Nephron progenitor cell (in vitro differentiated cells): ENCODE results near the gene SLC39A13.
"Not testable (repeated sequence)": the region's sequence is repeated elsewhere in the genome, so short reads cannot be mapped to it uniquely, and the experiment has no call there.

Experiments
- DNase-seq: peaks from one replicate; pipeline ENCODE4 v3.0.0; 2021
- H3K27ac Mint-ChIP-seq: 2 replicates; pipeline ENCODE4 v1.8.0; 2021; ENCODE audit warnings: mild to moderate bottlenecking, moderate library complexity, mixed read lengths
- H3K27me3 Mint-ChIP-seq: 2 replicates; pipeline ENCODE4 v1.8.0; 2021; ENCODE audit warnings: mild to moderate bottlenecking, low read depth, mixed read lengths; ENCODE audit not compliant: poor library complexity
- H3K36me3 Mint-ChIP-seq: 2 replicates; pipeline ENCODE4 v1.8.0; 2021; ENCODE audit warnings: low read depth, mixed read lengths
- H3K4me1 Mint-ChIP-seq: 2 replicates; pipeline ENCODE4 v1.8.0; 2021; ENCODE audit warnings: mixed read lengths
- H3K4me3 Mint-ChIP-seq: 2 replicates; pipeline ENCODE4 v1.8.0; 2021; ENCODE audit warnings: mild to moderate bottlenecking, moderate library complexity, mixed read lengths
- H3K9me3 Mint-ChIP-seq: 2 replicates; pipeline ENCODE4 v1.8.0; 2021; ENCODE audit warnings: mild to moderate bottlenecking, moderate library complexity, mixed read lengths
- TF ChIP-seq, protein P1 (sequence below): fragments of 200-600 bp; sonication (generic); IDR thresholded peaks from 2 replicates; pipeline ENCODE4 v1.5.0; 2021; ENCODE audit warnings: antibody characterized with exemption

The SLC39A13 gene

DNA sequence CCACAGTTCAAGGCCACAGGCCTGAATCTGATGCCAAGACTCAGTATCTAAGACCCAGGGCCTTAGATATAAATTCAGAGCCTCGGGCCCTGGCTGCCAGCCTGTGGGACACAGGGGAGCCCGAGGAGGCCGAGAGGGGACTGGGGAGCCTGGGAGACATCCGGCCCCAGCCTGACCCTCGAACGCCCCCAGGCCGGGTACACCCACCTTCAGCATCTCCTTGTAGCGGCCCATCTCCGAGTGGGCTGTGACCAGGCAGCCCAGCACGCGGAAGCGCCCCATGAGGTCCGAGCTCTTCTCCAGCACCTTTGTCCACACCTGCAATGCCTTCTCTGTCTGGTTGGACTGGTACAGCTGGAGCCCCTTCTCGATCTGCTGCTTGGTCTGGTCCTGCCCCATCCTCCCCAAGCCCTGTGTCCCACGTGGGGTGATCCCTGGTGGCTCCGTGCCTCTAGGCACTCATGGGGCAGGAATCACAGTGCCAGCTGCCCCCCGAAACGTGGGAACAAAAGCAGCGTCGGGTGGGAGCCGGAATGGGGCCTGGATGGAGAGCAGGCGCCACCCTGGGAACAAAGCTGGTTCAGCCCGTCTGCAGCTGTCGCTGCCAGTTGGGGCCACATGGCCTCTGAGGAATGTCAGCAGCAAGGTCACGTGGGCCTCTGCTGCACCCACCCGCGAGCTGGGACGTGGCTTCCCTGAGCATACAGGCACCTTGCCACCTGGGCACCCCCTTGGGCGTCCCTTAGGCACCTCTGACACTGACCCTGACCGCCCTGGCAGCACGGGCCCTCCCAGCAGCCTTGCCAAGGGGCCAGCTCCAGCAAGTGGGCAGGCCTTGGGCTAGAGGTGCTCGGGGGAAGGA lies 40.4 kb downstream of the SLC39A13 start, which contains the start of gene RAPSN:
RAPSN (minus strand) TSS at position 571 of the 862 bp plus-strand sequence; CDS start at position 399, 172 bp downstream.
- peaks cover 6% of the 10 kb centered on the region for H3K4me1 Mint-ChIP-seq
- no peak for DNase-seq
- H3K27ac Mint-ChIP-seq: no peak within 1 kb of the TSS
- TF ChIP-seq, protein P1, sequence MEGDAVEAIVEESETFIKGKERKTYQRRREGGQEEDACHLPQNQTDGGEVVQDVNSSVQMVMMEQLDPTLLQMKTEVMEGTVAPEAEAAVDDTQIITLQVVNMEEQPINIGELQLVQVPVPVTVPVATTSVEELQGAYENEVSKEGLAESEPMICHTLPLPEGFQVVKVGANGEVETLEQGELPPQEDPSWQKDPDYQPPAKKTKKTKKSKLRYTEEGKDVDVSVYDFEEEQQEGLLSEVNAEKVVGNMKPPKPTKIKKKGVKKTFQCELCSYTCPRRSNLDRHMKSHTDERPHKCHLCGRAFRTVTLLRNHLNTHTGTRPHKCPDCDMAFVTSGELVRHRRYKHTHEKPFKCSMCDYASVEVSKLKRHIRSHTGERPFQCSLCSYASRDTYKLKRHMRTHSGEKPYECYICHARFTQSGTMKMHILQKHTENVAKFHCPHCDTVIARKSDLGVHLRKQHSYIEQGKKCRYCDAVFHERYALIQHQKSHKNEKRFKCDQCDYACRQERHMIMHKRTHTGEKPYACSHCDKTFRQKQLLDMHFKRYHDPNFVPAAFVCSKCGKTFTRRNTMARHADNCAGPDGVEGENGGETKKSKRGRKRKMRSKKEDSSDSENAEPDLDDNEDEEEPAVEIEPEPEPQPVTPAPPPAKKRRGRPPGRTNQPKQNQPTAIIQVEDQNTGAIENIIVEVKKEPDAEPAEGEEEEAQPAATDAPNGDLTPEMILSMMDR: no peak
- H3K27me3 Mint-ChIP-seq: peaks cover 13% of the 10 kb centered on the region
- H3K4me3 Mint-ChIP-seq: no peak within 1 kb of the TSS
- no peaks in the 10 kb centered on the region for H3K36me3 Mint-ChIP-seq
- no peaks in the 10 kb centered on the region for H3K9me3 Mint-ChIP-seq

DNA sequence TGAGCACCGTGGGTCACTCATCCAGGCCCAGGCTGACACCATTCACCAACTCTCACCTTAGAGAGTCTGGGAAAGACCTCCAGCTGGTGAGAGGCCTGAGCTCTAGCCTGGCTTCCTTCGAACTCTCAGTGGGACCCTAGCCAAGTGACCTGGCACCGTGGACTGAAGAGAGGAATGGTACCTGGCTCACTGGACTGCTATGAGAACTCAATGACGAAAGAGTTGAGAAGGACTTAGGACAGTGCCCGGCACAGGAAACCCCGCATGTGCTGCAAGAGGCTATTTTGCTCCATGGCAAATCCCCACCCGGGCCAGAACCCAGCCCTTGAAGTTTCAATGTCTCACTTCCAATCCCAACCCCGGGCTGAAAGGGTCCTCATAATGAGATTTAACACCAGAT lies 41.2 kb downstream of the SLC39A13 start:
- DNase-seq: no peak
- TF ChIP-seq, protein P1: no peak
- Mint-ChIP-seq H3K27ac (no peak overlapping the region), H3K36me3 (no peaks in the 10 kb centered on the region), H3K9me3 (no peaks in the 10 kb centered on the region), H3K27me3 (peaks cover 13% of the 10 kb centered on the region), H3K4me3 (no peak overlapping the region), H3K4me1 (peaks cover 3% of the 10 kb centered on the region)

DNA sequence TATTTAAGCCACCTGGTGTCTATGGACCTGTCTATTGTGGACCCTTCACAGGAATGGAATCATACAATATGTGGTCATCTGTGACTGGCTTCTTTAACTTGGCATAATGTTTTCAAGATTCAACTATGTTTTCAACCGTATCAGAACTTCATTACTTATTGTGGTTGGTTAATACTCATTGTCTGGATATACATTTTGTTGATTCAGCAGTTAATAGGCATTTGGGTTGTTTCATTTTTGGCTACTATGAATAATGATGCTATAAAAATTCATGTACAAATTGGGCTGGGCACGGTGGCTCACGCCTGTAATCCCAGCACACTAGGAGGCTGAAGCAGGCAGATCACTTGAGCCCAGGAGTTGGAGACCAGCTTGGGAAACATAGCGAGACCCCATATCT lies 43.0 kb downstream of the SLC39A13 start:
- H3K9me3 Mint-ChIP-seq: no peaks in the 10 kb centered on the region
- peaks cover 3% of the 10 kb centered on the region for H3K4me1 Mint-ChIP-seq
- H3K27me3 Mint-ChIP-seq: peaks cover 8% of the 10 kb centered on the region
- TF ChIP-seq, protein P1: no peak
- H3K36me3 Mint-ChIP-seq: no peaks in the 10 kb centered on the region
- DNase-seq: no peak
- H3K27ac Mint-ChIP-seq: no peak overlapping the region
- H3K4me3 Mint-ChIP-seq: no peak overlapping the region

GRCh38 chr11:47451990-47452389 lies 43.6 kb downstream of the SLC39A13 start:
- Mint-ChIP-seq H3K4me1 (peaks cover 3% of the 10 kb centered on the region), H3K27ac (no peak overlapping the region), H3K36me3 (no peaks in the 10 kb centered on the region), H3K27me3 (peaks cover 8% of the 10 kb centered on the region), H3K9me3 (no peaks in the 10 kb centered on the region), H3K4me3 (no peak overlapping the region)
- DNase-seq: no peak
- TF ChIP-seq, protein P1: no peak

DNA sequence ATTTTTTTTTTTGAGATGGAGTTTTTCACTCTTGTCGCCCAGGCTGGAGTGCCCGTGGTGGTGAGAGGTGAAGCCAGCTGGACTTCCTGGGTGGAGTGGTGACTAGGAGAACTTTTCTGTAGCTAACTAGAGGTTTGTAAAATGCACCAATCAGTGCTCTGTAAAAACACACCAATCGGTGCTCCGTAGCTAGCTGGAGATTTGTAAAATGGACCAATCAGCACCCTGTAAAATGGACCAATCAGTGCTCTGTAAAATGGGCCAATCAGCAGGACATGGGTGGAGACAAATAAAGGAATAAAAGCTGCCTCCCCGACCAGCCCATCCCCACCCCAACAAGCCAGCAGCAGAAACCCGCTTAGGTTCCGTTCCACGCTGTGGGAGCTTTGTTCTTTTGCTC lies 45.0 kb downstream of the SLC39A13 start:
- Mint-ChIP-seq H3K4me1 (peaks cover 3% of the 10 kb centered on the region), H3K27ac (no peak overlapping the region), H3K36me3 (no peaks in the 10 kb centered on the region), H3K9me3 (no peaks in the 10 kb centered on the region), H3K27me3 (peaks cover 3% of the 10 kb centered on the region), H3K4me3 (no peak overlapping the region)
- TF ChIP-seq, protein P1: no peak
- no peak for DNase-seq

DNA sequence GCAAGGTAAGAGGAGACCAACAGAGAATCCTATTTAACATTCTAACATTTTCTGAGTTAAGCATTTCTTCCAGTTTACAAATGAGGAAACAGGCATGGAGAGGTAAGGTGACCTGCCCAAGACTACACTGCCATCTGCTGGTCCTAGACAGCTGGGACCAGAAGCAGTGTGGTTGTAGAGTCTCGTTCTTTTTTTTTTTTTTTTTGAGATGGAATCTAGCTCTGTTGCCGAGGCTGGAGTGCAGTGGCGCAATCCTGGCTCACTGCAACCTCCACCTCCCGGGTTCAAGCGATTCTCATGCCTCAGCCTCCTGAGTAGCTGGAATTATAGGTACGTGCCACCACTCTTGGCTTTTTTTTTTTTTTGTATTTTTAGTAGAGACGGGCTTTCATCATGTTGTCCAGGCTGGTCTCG lies 45.9 kb downstream of the SLC39A13 start:
- not testable (repeated sequence) for H3K9me3 Mint-ChIP-seq, H3K36me3 Mint-ChIP-seq, H3K4me1 Mint-ChIP-seq, H3K4me3 Mint-ChIP-seq, H3K27me3 Mint-ChIP-seq
- TF ChIP-seq, protein P1: peak; percentile 76
- peak; percentile 62 for DNase-seq
- peak overlapping the region; percentile 22 for H3K27ac Mint-ChIP-seq
